HG03196 (cell line): ENCODE measurements around the gene LRP1B.
"Not testable (repeated sequence)": the region's sequence is repeated elsewhere in the genome, so short reads cannot be mapped to it uniquely, and the experiment has no call there.

Experiments
- ATAC-seq: cut with Tn5 transposase; IDR thresholded peaks from one replicate; pipeline ENCODE4 v1.9.1; 2021; ENCODE audit not compliant: unreplicated experiment

Gene LRP1B

DNA sequence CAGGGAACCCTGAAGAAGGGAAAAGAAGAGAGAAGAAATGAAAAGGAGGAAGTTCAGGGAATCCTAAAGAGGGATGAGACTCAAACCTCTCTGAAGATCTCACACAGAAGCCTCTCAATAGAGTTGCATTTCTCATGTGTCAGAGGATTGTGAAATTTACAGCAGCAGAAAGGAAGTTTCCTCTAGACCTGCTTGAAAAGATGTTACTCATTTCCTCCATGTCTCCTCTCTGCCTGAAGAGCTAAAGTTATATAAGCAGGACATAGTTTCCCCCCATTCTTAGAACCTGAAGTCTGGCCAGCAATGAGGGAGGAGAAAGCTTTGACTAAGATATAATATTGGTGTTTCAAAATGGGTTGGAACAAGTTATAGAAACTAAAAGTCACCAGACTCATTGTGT, 1155.6 kb downstream of the LRP1B start:
- ATAC-seq: no peak

DNA sequence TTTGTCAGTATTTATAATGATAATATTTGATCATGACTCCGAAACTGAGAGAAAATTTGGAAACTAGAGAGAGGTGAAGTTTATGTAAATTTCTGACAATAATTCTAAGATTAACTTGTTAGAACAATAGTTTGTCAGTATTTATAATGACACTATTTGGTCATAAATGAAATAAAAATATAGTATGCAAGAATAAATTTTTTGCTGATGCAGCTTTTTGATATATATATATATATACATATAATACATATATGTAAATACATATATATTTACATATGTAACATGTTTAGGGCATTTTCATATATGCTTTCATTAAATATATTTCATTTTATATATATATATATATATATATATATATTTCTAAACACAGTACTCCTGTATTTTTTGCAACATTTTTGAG, 1158.1 kb downstream of the LRP1B start:
- ATAC-seq: no peak

DNA sequence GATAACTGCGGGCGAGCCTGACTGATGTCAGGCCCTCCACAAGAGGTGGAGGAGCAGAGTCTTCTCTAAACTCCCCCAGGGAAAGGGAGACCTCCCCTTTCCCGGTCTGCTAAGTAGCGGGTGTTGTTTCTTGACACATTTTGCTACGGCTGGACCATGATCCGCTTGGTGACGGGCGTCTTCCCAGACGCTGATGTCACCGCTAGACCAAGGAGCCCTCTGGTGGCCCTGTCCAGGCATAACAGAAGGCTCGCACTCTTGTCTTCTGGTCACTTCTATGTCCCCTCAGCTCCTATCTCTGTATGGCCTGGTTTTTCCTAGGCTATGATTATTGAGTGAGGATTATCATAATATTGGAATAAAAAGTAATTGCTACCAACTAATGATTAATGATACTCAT, 1166.5 kb downstream of the LRP1B start:
- not testable (repeated sequence) for ATAC-seq

DNA sequence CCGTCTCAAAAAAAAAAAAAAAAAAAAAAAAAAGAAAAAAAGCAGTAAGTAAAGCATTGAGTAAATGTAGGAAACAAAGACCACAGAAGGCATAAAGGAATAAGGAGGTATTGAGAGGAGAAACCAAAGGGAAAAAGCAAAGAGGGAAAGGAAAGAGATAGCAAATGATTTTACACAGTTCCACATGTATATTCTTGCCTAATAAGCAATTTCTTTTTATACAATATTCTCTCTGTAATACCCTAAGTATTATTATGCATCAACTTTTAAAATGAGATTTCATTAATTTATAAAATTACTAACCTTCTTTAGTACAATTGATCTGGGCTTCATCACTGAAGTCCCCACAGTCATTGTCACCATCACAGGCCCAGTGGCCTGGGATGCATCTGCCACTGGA, 1180.9 kb downstream of the LRP1B start:
- no peak for ATAC-seq

DNA sequence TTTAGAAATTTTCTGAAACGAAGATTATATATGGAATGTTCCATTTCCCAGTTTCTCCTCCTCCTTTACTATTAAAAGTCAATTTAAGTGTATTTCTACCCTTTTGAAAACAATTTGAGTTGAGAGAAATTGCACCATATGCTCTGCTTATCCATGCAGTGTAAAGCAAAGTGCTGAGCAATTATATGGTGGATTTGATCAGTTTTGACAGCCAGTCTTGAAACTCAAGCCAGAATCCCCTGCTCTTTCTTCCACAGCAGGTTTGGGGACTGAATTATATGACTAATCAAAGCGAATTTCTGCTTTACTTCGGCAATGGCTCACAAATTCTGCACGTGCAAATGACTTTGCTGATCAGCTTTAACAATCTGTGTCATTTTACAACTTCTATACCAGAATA, 1183.6 kb downstream of the LRP1B start:
- ATAC-seq: no peak

GRCh38 chr2:140943867-140944266, 1186.9 kb downstream of the LRP1B start:
- ATAC-seq: no peak

- ATAC-seq: no peak
Measured at GRCh38 chr2:140942284-140942683, 1188.5 kb downstream of the LRP1B start.

DNA sequence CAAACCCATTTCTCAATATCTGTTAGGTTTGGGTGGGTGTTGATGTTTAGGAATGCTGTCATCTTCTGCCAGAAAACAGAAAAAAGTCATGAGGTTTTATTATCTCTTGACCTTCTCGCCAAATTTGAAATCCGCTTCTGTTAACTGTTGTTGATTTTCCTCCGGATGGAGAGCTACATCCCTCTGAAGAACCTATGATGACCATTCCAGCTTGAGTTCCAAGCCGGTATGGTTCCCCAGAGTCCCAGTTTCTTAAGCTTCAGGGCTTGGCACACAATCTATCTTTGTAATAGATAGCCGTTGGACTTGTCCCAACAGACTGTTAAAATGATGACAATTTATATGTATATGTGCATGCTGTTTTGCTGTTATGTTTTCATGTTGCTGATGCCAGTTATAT, 1201.0 kb downstream of the LRP1B start:
- ATAC-seq: no peak

DNA sequence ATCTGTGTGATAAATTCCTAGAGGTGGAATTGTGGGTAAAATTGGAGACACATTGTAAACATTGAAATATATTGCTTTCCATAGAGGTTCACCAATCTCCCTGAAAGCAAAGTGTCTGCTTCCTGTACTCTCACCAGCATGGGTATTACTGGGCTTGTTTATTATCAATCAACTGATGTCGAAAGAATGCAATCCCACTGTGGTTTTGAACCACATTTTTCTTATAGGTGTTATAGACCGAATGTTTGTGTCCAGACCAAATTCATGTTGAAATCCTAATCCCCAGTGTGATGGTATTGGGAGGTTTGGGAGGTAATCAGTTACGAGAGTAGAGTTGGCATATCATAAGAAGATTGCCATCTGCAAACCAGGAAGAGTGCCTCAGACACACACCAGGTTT, 1212.4 kb downstream of the LRP1B start:
- ATAC-seq: no peak

- no peak for ATAC-seq
Measured at GRCh38 chr2:140916410-140916809, 1214.4 kb downstream of the LRP1B start.

GRCh38 chr2:140910683-140911082, 1220.1 kb downstream of the LRP1B start:
- ATAC-seq: no peak

DNA sequence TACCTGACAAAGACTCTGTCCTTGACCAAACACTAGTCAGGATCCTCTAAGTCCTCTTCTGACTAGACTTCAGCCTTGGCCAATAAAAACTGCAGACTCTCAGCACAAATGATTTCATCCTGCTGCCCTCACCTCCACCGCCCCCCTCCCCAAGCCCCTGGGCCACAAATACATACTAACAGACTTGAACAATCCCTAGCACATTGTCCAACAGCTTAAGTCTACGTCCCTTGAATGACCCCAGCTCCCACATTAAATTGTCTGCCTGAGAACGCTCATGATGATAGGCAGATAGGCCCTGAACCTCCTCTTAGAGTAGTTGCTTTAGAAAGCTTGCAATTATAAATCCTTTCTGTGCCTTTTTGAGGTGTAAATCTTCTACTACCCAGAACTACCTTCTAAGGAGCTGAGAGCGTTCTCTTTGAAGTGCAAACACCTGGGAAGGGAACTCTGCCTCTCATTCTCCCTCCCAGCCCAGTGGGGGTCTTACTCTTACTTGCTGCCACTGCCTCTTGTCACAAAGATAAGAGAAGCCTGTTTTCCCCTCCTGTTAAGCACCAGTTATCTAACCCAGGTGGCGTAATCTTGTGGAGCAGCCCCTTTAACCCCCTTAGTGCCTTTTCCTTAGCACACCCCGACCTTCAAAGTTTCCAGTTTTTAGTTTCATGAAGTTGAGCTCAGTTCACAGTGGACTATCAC, 1225.6 kb downstream of the LRP1B start:
- no peak for ATAC-seq

DNA sequence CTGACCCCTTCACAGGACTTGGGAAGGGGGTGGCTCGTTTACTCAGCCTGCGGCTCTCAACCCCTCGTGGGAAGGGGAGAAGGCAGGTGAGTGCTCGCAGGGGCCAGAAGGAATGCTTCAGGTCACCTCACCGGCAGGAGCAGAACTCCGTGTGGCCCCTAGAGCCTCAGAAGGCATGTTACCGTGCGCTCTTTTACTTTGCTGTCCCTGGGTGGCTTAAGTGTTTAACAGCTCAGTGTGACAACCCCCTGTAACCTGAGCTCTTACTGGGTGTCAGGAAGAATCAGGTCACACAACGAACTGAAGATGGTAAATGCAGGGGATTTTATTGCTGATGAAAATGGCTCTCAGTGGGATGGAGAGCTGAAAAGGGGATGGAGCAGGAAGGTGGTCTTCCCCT, 1235.4 kb downstream of the LRP1B start:
- ATAC-seq: no peak

DNA sequence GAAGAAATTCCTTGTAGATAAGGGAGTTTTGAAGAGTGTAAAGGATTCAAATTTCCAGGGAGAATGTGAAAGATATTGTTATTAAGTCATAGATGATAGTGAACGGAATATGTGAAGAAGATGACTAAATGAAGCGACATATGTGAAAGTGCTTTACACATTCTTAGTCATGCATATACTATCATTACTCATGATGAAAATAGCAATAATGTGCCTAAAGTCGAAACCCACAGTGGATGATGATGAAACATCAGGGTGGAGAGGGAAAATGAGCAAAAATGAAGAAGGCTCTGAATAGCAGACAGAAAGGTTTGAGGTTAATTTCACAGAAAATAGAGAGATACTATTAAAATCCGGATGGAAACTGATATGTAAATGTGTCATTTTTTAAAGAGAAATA, 1237.1 kb downstream of the LRP1B start:
- no peak for ATAC-seq

GRCh38 chr2:140892911-140893637, 1237.7 kb downstream of the LRP1B start:
- no peak for ATAC-seq

DNA sequence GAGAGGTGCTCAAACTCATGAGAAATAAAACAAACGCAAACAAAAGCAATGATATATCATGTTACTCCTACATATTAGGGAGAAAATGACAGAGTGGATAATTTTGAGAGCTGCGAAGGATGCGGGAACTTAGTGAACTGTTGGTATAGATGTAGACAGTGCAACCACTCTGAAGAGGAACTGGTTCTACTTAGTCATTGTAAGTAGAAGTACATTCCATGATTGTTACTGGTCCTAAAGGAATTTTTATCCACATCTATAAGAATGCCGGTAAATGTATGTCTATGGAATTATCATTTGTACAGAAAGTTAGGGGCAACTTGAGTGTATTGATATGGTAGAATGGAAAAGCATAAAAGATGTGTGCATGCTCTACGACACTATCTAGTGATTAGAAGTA, 1238.4 kb downstream of the LRP1B start:
- no peak for ATAC-seq

GRCh38 chr2:140891614-140892212, 1239.1 kb downstream of the LRP1B start:
- no peak for ATAC-seq

- ATAC-seq: no peak
Measured at GRCh38 chr2:140882671-140883620, 1247.9 kb downstream of the LRP1B start.

DNA sequence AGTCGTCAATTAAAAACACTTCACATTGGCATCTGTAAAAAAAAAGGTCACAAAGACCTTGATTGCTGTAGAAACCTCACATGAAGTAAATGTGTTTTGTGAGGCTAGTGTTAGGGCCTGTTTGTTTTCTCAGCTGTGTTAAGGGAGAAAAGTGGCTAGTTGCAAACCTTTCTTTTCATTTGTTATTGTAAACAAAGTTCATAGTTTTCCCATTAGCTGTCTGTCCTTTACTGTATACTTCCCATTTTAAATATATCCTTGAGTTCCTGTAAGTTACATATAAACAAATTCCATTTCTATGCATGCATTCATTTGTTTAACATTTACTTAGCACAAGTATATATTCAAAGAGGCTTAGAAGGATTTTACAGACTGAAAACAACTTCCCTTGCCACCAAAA, 1250.2 kb downstream of the LRP1B start:
- no peak for ATAC-seq

DNA sequence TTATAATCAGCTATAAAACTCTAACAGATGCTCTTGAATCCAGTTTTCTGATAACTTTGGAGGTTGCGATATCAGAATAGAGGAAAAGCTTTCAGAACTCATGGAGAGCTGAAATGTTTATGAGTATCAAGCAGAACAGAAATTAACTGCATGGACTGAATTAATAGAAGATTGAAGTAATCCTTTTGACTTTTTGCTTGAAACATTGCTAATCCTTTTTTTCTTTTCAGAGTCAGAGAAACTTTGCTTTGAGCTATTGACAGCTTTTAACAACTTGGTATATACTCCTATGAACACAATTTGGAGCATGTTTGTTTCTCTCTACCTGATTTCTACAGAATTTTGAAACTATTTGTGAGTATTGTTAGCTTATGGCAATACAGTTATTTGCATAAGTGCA, 1254.8 kb downstream of the LRP1B start:
- ATAC-seq: no peak

DNA sequence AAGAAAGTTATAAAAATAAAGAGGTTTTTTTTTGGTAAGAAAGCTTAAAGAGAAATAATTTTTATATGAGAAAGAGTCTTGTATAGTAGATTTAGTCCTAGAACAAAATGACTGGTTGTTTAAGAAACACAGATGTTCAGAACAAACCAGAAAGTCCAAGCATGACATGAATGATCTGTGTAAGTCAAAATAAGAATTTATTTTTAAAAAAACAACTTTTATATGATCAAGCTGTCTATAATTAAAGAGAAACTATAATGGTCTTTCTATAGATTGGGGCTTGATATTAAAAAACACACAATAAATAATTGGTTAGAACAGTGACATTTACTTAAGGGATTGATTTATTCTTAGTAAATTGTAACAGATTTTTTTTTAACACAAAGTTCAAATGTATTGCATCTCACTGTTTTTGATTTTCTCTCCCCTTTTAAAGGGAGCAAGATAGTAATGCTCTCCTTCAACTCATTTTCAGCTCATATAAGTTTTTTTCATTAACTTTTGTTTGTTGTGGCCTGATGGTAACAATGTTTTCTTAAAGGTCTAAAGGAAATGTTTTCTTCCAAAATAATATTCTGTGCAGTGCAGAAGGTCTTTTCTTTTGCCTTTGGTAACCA, 1256.8 kb downstream of the LRP1B start:
- no peak for ATAC-seq
